Measurements from ENCODE around the gene ZIC1.

DNA sequence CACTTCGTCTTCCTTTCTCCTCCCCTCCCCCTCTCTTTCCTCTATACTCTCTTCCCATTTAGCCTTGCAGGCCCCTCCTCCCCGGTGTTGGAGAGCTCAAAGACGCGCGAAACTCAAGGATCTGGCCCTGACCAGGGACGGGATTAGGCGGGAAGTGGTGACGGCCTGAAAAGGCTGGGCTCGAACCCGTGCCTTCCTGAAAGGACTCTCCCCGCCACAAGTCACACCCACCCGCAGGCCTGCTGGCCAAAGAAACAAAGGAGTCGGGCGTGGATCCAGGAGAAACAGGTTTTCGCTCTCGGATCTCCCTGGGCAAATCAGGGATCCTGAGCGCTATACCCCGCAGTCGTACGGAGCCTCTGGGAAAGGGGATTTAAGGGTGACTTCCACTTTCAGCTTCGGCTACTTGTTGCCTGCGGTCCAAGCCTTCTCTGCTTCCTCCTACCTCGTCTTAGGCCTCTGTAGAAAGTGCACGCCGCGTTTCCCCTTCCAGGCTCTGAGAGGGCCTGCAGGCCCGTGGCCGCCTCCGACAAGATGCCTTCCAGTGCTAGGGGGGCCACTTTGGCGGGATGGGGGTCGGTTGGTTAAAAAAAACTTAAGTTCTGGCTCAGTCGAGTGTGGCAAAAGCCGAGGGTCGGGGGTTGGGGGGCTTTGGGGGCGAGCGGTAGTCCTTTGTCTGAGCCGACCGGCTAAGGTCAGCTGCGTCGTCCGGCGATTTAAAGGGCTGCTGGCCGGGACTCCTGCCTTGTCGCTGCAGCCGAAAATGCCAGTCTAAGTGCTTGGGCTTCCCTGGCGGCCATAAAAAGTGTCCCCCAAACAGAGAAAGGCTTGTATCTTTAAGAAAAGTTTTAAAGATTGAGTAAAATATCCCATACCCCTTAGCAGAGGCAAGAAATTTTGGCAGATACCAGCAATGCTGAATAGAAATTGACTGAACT is 11.0 kb upstream of the ZIC1 start:
- TF ChIP-seq, protein P1, sequence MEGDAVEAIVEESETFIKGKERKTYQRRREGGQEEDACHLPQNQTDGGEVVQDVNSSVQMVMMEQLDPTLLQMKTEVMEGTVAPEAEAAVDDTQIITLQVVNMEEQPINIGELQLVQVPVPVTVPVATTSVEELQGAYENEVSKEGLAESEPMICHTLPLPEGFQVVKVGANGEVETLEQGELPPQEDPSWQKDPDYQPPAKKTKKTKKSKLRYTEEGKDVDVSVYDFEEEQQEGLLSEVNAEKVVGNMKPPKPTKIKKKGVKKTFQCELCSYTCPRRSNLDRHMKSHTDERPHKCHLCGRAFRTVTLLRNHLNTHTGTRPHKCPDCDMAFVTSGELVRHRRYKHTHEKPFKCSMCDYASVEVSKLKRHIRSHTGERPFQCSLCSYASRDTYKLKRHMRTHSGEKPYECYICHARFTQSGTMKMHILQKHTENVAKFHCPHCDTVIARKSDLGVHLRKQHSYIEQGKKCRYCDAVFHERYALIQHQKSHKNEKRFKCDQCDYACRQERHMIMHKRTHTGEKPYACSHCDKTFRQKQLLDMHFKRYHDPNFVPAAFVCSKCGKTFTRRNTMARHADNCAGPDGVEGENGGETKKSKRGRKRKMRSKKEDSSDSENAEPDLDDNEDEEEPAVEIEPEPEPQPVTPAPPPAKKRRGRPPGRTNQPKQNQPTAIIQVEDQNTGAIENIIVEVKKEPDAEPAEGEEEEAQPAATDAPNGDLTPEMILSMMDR (IDR thresholded peaks at IDR 0.05) = no peak
- TF ChIP-seq POLR2A (IDR thresholded peaks at IDR 0.05) (no peak), POLR2AphosphoS5 (IDR thresholded peaks at IDR 0.05) (no peak)
